SK-N-SH treated with all-trans-retinoic acid at 6 μM for 48 hours (cell line): Measurements from ENCODE around the gene ABCB8.

Source experiments
- ATAC-seq: fragments of 200-7000 bp; cut with Tn5 transposase; 3 replicates; pipeline ENCODE4 v1.9.1; 2020; ENCODE audit warnings: mild to moderate bottlenecking, moderate library complexity
- ARNTL ChIP-seq: fragments of 450-650 bp; formaldehyde crosslinking; IDR thresholded peaks from 2 replicates; pipeline ENCODE4 v1.5.0; 2020; ENCODE audit warnings: low read depth, mild to moderate bottlenecking, moderate library complexity, borderline replicate concordance
- BACH2 ChIP-seq: fragments of 250-450 bp; sonication (Bioruptor Pico); IDR thresholded peaks from 2 replicates; pipeline ENCODE4 v1.9.0; 2021; ENCODE audit warnings: mild to moderate bottlenecking, borderline replicate concordance
- CSDC2 ChIP-seq: fragments of 250-450 bp; sonication (Bioruptor Pico); IDR thresholded peaks from 2 replicates; pipeline ENCODE4 v1.5.0; 2020; ENCODE audit warnings: mild to moderate bottlenecking, moderate library complexity
- ISL1 ChIP-seq: fragments of 250-450 bp; sonication (Bioruptor Pico); IDR thresholded peaks from 2 replicates; pipeline ENCODE4 v2.1.2; 2022; ENCODE audit warnings: mild to moderate bottlenecking, moderate library complexity
- RARB ChIP-seq: fragments of 250-450 bp; sonication (Bioruptor Pico); IDR thresholded peaks from 2 replicates; pipeline ENCODE4 v1.8.0; 2021; ENCODE audit warnings: mild to moderate bottlenecking, moderate library complexity
- SNAI2 ChIP-seq: fragments of 250-450 bp; sonication (Bioruptor Pico); IDR thresholded peaks from 2 replicates; pipeline ENCODE4 v1.5.0; 2020; ENCODE audit warnings: mild to moderate bottlenecking, moderate library complexity
- TCF4 ChIP-seq: fragments of 250-450 bp; sonication (Bioruptor Pico); IDR thresholded peaks from 2 replicates; pipeline ENCODE4 v1.8.0; 2021; ENCODE audit warnings: mild to moderate bottlenecking, moderate library complexity, borderline replicate concordance
- ZC3H10 ChIP-seq: fragments of 250-450 bp; sonication (Bioruptor Pico); IDR thresholded peaks from 2 replicates; pipeline ENCODE4 v1.5.1; 2021; ENCODE audit warnings: mild to moderate bottlenecking, moderate library complexity
- ZFP3 ChIP-seq: fragments of 250-450 bp; sonication (Bioruptor Pico); IDR thresholded peaks from 2 replicates; pipeline ENCODE4 v1.5.0; 2020; ENCODE audit warnings: mild to moderate bottlenecking, moderate library complexity
- ZFP30 ChIP-seq: fragments of 450-650 bp; formaldehyde crosslinking; IDR thresholded peaks from 2 replicates; pipeline ENCODE4 v1.5.0; 2022; ENCODE audit warnings: mild to moderate bottlenecking, moderate library complexity
- ZNF565 ChIP-seq: fragments of 450-650 bp; formaldehyde crosslinking; conservative IDR thresholded peaks from 2 replicates; pipeline ENCODE4 v1.5.0; 2020; ENCODE audit warnings: low read depth, mild to moderate bottlenecking, moderate library complexity
- ZNF70 ChIP-seq: fragments of 450-650 bp; formaldehyde crosslinking; IDR thresholded peaks from 2 replicates; pipeline ENCODE4 v1.5.0; 2020; ENCODE audit warnings: mild to moderate bottlenecking, moderate library complexity
- ZNF8 ChIP-seq: fragments of 450-650 bp; formaldehyde crosslinking; IDR thresholded peaks from 2 replicates; pipeline ENCODE4 v1.5.0; 2020; ENCODE audit warnings: mild to moderate bottlenecking, moderate library complexity
- TF ChIP-seq, protein P1 (sequence below): fragments of 250-450 bp; sonication (Bioruptor Pico); IDR thresholded peaks from 2 replicates; pipeline ENCODE4 v1.5.0; 2020; ENCODE audit warnings: mild to moderate bottlenecking, moderate library complexity
- TF ChIP-seq, protein P2 (sequence below): fragments of 250-450 bp; sonication (Bioruptor Pico); IDR thresholded peaks from 2 replicates; pipeline ENCODE4 v1.8.0; 2020; ENCODE audit warnings: mild to moderate bottlenecking, moderate library complexity, borderline replicate concordance
- TF ChIP-seq, protein P3 (sequence below): fragments of 250-450 bp; sonication (Bioruptor Pico); IDR thresholded peaks from 2 replicates; pipeline ENCODE4 v1.5.1; 2020; ENCODE audit warnings: low read depth, mild to moderate bottlenecking, moderate library complexity

ABCB8 gene

DNA sequence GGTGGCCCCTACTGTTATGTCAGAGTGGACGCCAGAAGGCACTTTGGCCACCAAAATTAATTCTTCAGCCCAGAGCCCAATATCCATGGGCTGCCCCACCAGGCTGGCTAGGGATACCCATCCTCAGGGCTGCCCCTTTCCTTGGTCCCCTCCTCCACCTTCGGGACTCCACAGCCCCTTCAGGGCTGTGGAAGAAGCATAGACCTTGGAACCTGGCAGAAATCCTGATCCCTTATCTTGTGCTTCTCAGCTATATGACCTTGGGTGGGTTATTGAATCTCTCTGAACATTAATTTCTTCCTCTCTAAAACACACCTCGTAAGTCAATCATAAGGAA lies 55.5 kb downstream of the ABCB8 start:
- no peak for ATAC-seq
- TF ChIP-seq BACH2 (CRISPR knock-in tag) (no peak), CSDC2 (no peak), ZNF70 (CRISPR knock-in tag) (no peak), TCF4 (no peak), ZFP30 (no peak), ZFP3 (CRISPR knock-in tag) (no peak), RARB (CRISPR knock-in tag) (no peak), ZNF8 (CRISPR knock-in tag) (no peak)
- TF ChIP-seq, protein P1, sequence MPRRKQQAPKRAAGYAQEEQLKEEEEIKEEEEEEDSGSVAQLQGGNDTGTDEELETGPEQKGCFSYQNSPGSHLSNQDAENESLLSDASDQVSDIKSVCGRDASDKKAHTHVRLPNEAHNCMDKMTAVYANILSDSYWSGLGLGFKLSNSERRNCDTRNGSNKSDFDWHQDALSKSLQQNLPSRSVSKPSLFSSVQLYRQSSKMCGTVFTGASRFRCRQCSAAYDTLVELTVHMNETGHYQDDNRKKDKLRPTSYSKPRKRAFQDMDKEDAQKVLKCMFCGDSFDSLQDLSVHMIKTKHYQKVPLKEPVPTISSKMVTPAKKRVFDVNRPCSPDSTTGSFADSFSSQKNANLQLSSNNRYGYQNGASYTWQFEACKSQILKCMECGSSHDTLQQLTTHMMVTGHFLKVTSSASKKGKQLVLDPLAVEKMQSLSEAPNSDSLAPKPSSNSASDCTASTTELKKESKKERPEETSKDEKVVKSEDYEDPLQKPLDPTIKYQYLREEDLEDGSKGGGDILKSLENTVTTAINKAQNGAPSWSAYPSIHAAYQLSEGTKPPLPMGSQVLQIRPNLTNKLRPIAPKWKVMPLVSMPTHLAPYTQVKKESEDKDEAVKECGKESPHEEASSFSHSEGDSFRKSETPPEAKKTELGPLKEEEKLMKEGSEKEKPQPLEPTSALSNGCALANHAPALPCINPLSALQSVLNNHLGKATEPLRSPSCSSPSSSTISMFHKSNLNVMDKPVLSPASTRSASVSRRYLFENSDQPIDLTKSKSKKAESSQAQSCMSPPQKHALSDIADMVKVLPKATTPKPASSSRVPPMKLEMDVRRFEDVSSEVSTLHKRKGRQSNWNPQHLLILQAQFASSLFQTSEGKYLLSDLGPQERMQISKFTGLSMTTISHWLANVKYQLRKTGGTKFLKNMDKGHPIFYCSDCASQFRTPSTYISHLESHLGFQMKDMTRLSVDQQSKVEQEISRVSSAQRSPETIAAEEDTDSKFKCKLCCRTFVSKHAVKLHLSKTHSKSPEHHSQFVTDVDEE (CRISPR knock-in tag) = no peak
- TF ChIP-seq, protein P2, sequence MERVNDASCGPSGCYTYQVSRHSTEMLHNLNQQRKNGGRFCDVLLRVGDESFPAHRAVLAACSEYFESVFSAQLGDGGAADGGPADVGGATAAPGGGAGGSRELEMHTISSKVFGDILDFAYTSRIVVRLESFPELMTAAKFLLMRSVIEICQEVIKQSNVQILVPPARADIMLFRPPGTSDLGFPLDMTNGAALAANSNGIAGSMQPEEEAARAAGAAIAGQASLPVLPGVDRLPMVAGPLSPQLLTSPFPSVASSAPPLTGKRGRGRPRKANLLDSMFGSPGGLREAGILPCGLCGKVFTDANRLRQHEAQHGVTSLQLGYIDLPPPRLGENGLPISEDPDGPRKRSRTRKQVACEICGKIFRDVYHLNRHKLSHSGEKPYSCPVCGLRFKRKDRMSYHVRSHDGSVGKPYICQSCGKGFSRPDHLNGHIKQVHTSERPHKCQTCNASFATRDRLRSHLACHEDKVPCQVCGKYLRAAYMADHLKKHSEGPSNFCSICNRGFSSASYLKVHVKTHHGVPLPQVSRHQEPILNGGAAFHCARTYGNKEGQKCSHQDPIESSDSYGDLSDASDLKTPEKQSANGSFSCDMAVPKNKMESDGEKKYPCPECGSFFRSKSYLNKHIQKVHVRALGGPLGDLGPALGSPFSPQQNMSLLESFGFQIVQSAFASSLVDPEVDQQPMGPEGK = no peak
- TF ChIP-seq, protein P3, sequence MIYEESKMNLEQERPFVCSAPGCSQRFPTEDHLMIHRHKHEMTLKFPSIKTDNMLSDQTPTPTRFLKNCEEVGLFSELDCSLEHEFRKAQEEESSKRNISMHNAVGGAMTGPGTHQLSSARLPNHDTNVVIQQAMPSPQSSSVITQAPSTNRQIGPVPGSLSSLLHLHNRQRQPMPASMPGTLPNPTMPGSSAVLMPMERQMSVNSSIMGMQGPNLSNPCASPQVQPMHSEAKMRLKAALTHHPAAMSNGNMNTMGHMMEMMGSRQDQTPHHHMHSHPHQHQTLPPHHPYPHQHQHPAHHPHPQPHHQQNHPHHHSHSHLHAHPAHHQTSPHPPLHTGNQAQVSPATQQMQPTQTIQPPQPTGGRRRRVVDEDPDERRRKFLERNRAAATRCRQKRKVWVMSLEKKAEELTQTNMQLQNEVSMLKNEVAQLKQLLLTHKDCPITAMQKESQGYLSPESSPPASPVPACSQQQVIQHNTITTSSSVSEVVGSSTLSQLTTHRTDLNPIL (CRISPR knock-in tag) = no peak

DNA sequence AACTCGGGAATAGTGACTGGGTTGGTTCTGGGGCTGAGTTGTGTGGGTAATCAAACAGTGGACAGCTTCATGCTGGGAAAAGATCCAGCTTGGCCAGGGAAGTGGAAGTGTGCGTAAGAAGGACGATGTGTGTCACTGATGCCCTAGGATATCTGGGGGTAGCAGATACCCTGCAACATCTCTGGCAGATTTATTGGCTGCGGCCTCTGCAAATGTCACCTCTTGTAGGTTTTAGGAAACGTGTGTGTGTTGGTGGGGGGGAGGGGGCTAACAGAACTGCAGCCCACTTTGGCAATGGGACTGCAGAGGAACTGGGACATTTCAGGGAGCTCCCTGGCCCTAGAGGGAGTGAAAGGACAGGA lies 57.1 kb downstream of the ABCB8 start:
- TF ChIP-seq ISL1 (CRISPR knock-in tag) = no peak
- TF ChIP-seq ZFP30 = no peak
- no peak for TF ChIP-seq ZFP3 (CRISPR knock-in tag)
- no peak for TF ChIP-seq ZNF70 (CRISPR knock-in tag)
- no peak for TF ChIP-seq ARNTL (CRISPR knock-in tag)
- TF ChIP-seq ZNF565 = no peak
- no peak for TF ChIP-seq ZC3H10
- TF ChIP-seq, all 23 proteins: peak for 0
- no peak for ATAC-seq

DNA sequence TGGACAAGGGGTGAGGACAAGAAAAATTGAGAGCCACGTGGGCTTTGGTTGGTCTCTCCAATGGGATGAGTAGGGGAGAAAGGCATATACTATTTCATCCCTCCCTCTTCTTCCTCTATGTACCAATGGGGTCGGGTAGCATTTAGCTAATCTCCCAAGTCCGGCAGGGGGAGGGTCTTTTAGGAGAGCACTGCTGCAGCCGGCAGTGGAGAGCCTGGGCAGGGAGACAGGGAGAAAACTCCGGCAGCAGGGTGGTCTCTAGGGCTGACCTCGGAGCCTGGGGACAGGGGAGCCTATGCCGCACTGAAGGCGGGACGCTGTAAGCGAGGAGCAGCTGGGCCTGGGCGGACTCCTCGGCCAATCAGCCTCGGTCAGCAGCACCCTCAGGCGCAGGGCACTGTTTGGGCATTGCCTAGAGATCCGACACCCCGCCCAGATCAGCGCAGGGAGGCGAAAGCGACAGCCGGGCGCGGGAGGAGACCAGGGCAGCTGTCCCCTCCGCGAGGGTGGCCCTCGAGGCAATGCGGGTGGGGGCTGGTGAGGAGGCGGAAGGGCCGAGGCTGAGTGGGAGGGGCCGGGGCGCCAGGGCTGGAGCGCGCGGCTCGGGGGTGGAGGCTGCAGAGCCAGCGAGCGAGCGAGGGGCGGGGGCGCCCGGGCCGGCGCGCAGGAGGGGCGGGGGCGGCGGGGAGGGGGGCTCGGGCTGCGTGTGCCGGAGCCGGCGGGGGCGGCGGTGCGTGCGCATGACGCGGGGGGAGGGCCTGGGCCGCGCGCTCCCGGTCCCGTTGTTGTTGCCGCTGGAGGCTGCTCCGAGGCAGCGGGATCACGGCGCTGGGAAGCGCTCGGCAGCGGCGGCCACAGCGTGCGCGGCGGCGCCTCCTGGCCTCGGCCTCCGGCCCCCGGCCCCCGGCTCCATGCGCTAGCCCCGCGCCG lies 57.7 kb downstream of the ABCB8 start, which contains the start of gene AGAP3:
Gene AGAP3, plus strand, starts transcription at position 785 of the 930 bp plus-strand sequence. CDS start 267 bp downstream, outside the sequence.
- ATAC-seq = peak; percentile 71
- TF ChIP-seq, protein P1 (CRISPR knock-in tag) = 0 out of 2 replicates have a peak, but pooled peaks have one; percentile 16
- TF ChIP-seq SNAI2 (no peak), ZNF70 (CRISPR knock-in tag) (no peak)
- TF ChIP-seq, all 23 proteins: peak for 1

DNA sequence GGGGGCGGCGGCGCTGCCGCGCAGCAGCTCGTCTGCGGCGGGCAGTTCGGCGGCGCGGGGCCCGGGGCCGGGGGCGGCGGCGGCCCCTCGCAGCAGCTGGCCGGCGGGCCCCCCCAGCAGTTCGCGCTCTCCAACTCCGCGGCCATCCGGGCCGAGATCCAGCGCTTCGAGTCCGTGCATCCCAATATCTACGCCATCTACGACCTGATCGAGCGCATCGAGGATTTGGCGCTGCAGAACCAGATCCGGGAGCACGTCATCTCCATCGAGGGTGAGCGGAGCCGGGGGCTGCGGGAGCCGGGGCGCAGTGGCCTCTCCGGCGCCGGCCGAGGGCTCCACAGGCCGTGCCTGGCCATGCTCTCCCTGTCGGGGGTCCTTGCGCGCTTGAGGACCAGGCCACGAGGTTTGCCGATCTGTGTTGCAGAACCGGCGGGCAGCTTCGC lies 58.6 kb downstream of the ABCB8 start:
- ATAC-seq = peak; percentile 1; the same call in 1 of the 3 replicates
- TF ChIP-seq TCF4 (no peak), ZFP30 (no peak)
